Neural cell (in vitro differentiated cells): ENCODE data around the gene RGL1.

Experiments used
- CTCF ChIP-seq: fragments of 450-650 bp; IDR thresholded peaks from 2 replicates; pipeline ENCODE4 v1.5.1; 2014; ENCODE audit warnings: antibody characterized with exemption, mild to moderate bottlenecking, moderate library complexity; ENCODE audit not compliant: poor library complexity, severe bottlenecking
- EP300 ChIP-seq: fragments of 450-650 bp; conservative IDR thresholded peaks from 2 replicates; pipeline ENCODE4 v1.6.1; 2014; ENCODE audit warnings: antibody characterized with exemption, mild to moderate bottlenecking, moderate library complexity; ENCODE audit not compliant: poor library complexity, severe bottlenecking
- EZH2 ChIP-seq: fragments of 200-600, 300-800 bp; shearing (Covaris generic), sonication (generic); IDR thresholded peaks from 2 replicates; pipeline ENCODE4 v1.6.1; 2014; ENCODE audit warnings: antibody characterized with exemption, low read length, borderline replicate concordance, mild to moderate bottlenecking; ENCODE audit not compliant: insufficient read depth, poor library complexity, severe bottlenecking
- MXI1 ChIP-seq: fragments of 450-650 bp; conservative IDR thresholded peaks from 2 replicates; pipeline ENCODE4 v1.6.1; 2014; ENCODE audit warnings: antibody characterized with exemption, mild to moderate bottlenecking; ENCODE audit not compliant: poor library complexity, severe bottlenecking
- POLR2AphosphoS5 ChIP-seq: IDR thresholded peaks from 2 replicates; pipeline ENCODE4 v1.6.1; 2012
- RAD21 ChIP-seq: fragments of 450-650 bp; conservative IDR thresholded peaks from 2 replicates; pipeline ENCODE4 v1.6.1; 2014; ENCODE audit warnings: antibody characterized with exemption, mild to moderate bottlenecking, moderate library complexity
- REST ChIP-seq: IDR thresholded peaks from 2 replicates; pipeline ENCODE4 v1.6.1; 2012; ENCODE audit warnings: borderline replicate concordance
- SMC3 ChIP-seq: fragments of 450-650 bp; conservative IDR thresholded peaks from 2 replicates; pipeline ENCODE4 v1.6.1; 2014; ENCODE audit warnings: antibody characterized with exemption, mild to moderate bottlenecking, moderate library complexity; ENCODE audit not compliant: poor library complexity
- TAF1 ChIP-seq: IDR thresholded peaks from 2 replicates; pipeline ENCODE4 v1.6.1; 2012; ENCODE audit warnings: low read depth

GRCh38 chr1:183936791-183937190 is 131.9 kb downstream of the RGL1 start:
- no peak for TF ChIP-seq TAF1
- no peak for TF ChIP-seq EZH2
- no peak for TF ChIP-seq CTCF
- TF ChIP-seq EP300 = no peak
- no peak for TF ChIP-seq RAD21
- TF ChIP-seq POLR2AphosphoS5 = no peak
- no peak for TF ChIP-seq SMC3
- TF ChIP-seq MXI1 = no peak
- TF ChIP-seq REST = no peak
